ENCODE results near the gene SCT.
"Not testable (repeated sequence)": the region's sequence is repeated elsewhere in the genome, so short reads cannot be mapped to it uniquely, and the experiment has no call there.

The SCT gene

GRCh38 chr11:626475-627307 lies at the start of gene SCT:
TSS of gene SCT (minus strand) at chr11:627181. CDS start at chr11:627143, 38 bp downstream.
- no peak for DNase-seq

DNA sequence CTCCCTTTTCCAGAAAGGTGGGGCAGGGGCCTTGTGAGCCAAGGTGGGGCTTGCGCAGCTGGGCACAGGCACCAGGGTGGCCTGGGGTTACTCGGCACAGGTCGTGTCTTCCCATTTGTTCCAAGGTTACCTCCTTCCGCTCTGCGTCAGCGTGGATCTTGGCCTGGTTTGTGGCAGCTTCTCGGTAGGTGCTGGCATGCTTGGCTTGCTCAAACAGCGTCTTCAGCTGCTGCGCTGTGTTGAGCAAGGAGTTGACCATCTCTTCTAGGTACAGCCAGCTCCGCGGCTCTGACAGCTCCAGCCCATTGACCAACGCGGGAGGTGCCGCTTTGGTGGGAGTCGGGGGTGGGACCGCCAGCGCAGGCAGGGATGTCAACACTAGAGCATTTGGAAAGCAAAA lies 47.4 kb upstream of the SCT start:
- DNase-seq: no peak

DNA sequence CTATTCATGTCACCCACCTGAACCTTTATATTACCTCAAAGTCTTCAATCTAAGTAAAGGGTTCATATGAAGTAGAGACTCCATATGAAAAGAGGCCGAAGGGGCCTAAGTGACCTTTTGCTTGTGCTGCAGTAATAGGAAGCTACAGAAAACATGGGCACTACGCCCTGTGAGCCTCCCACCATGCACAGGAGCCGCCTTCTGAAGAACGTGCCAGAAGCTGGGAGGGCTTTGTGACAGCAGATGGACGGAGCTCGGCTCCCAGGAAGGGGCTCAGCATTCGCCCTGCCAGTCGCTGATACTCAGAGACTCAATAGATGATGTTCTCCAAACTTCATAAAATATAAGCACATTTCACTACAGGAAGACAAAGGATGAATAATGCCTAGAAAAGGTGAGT lies 46.9 kb upstream of the SCT start:
- no peak for DNase-seq

- DNase-seq: no peak
These were observed 38.8 kb upstream of the SCT start for GRCh38 chr11:665704-666281.

- no peak for DNase-seq
These were observed 38.2 kb upstream of the SCT start for GRCh38 chr11:665062-665703.

- peak; percentile 99 for DNase-seq
These were observed 35.8 kb upstream of the SCT start for GRCh38 chr11:662689-663274.

GRCh38 chr11:660681-661444 lies 33.9 kb upstream of the SCT start:
- no peak for DNase-seq

DNA sequence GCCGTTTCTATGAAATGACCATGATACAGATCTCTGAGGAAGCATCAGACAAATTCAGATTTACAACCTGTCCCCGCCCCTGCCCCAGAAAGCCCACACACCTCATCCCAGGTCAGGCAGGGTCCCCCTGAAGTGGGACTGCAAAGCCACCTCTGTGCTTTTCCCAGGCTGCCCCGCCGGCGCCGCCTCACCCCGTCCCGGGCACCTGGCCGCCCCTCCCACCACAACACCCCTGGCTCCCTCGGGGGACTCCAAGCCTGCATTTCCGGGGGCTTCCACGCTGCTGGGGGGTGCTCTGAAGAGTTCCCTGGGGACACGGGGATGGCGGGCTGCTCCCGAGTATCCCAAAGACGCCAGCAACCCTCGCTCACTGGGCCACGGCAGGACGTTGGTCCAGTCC lies 33.3 kb upstream of the SCT start:
- no peak for DNase-seq

DNA sequence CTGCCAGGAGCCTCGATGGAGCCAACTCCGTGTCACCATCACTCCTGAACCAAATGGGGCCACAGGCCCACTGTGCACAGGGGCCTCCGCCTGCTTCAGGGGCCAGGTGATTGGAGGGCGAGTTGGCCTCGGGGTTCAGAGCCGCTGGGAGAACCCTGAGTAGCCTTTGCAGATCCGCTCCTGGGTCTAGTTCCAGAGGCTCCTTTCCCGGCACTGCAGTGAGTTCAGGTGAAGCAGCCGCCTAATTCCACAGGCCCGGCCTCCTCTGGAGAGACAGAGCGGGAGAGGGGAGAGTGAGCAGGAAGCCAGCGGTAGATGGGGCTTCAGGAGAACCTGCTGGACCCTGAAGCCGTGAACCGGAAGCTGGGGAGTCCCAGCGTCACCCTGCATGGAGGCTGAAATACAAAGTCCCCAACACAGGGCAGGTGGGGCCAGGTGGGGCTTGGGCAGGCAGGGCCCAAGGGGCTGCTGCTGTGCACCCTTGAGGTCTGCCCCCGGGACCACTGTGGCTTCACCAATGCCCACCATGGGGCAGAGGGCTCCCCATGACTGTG lies 32.6 kb upstream of the SCT start:
- no peak for DNase-seq

DNA sequence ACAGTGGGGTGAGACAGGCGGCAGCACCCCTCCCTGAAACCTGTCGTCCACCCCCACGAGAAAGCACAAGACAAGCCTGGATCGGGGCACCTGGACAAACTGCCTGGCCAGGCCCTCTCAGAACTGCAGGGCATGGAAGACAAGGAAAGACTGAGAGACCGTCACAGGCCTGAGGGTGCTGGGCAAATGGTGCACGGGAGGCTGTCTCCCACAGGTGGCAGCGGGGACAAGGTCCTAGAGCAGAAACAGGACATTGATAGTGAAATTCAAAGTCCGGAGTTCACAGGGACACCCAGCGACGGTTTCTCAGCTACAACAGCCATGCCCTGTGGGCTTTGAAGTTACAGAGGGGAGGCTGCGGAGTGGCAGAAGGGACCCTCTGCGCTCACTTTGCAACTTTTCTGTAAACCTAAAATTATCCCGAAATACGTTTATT lies 30.7 kb upstream of the SCT start:
- DNase-seq: no peak

- DNase-seq: no peak
These were observed 29.9 kb upstream of the SCT start for GRCh38 chr11:656866-657265.

DNA sequence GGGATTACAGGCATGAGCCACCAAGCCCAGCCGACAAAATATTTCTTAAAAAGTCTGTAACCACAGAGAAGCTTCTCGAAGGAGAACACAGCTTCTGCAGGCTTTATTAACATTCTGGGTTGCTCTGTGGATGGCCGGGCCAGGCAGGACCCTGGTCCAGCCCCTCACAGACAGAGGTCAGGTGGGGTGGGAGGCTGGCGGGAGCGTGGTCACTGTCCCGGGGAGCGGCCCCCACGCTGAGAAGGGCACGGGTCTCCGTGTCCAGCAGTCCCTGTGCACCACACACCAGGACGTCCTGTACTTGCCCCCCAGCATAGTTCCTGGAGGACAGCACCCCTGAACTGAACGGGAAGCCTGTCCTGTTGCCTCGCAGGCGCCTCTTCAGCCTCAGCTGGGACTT lies 29.4 kb upstream of the SCT start:
- no peak for DNase-seq

DNA sequence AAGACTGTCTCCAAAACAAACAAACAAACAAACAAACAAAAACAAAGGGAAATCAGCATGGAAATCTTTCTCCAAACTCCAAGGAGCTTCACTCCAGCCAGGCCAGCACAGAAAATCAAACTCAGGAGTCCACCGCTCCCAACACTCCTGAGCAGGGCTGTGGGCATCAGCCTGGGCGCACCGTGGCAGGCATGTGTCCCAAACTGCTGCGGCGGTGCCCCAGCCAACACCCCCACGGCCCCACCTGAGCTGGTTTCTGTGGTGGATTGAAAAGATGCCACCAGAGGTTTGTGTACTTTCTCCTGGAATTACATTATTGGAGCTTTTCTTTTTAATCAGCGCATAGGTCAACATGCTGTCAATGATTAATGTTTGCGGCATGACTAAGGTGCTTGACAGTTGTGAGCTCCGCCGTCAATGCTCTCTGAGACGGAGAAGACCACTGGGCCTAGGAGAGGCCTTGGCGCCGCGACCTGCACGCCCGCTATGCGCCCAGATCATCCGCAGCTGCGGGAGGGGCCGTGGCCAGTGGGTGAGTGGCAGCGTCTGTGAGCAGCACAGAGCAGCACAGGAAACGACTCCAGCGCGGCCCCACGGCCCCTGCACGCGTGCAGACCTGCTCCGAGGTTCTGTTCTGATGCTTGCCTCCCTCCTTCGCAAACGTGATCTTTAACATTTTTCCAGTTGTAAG lies 28.2 kb upstream of the SCT start:
- no peak for DNase-seq

DNA sequence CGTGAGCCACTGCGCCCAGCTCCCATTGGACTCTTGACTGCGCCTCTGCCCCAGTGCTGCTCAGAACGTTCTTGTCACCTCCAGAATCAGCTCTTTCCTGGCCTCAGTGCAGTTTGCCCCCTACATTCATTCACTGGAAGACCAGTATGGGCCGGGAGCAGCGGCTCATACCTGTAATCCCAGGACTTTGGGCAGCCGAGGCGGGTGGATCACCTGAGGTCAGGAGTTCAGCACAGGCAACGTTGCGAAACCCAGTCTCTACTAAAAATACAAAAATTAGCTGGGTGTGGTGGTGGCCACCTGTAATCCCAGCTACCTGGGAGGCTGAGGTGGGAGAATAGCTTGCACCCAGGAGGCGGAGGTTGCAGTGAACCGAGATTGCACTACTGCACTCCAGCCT lies 27.5 kb upstream of the SCT start:
- not testable (repeated sequence) for DNase-seq

DNA sequence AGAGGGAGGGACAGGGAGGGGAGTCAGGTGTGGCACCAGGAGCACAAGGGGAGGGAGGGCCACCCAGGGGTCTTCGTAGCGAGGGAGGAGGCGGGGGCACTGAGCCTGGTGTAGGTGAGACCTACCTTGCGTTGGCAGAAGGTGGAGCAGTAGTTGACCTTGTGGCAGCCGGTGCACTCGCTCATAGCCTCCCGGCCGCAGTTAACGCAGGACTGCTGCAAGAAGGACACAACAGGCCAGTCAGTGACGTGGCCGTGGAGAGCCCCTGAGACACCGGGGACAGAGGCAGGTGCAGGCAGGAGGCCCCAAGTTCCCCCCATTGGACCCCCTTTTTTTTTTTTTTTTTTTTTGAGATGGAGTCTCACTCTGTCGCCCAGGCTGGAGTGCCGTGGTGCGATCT lies 26.9 kb upstream of the SCT start:
- DNase-seq: no peak

DNA sequence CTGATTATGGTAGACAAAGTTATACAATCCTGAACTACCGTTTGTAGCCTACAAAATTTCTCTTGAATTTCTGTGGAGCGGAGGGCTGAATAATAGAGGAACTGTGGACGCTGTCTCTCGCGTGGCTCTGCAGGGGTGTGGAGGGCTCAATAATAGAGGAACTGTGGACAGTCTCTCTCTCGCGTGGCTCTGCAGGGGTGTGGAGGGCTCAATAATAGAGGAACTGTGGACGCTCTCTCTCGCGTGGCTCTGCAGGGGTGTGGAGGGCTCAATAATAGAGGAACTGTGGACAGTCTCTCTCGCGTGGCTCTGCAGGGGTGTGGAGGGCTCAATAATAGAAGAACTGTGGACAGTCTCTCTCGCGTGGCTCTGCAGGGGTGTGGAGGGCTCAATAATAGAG lies 26.2 kb upstream of the SCT start:
- DNase-seq: not testable (repeated sequence)

- no peak for DNase-seq
These were observed 23.5 kb upstream of the SCT start for GRCh38 chr11:650482-650881.

GRCh38 chr11:647672-648158 lies 20.7 kb upstream of the SCT start:
- DNase-seq: not testable (repeated sequence)

- DNase-seq: peak; percentile 19
These were observed 19.2 kb upstream of the SCT start for GRCh38 chr11:646214-646613.

DNA sequence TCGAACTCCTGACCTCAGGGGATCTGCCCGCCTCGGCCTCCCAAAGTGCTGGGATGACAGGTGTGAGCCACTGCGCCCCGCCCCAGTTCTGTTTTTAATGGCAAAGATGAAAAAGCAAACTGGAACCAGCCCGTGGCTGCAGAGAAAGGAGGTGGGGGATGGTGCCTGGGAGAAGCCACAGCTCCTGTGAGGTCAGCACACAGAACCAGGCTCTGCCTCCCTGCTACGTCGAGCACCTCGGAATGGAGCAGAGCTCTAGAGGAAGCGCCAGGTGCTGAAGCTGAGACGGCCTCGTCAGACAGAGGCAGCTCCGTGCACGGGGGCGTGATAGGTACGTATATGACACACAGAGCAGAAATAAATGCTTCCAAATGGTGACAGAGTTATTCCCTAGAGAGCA lies 18.6 kb upstream of the SCT start:
- DNase-seq: no peak

GRCh38 chr11:643849-644738 lies 17.1 kb upstream of the SCT start:
- peak; percentile 28 for DNase-seq
